Measurements from ENCODE around the gene PDE3A.

DNA sequence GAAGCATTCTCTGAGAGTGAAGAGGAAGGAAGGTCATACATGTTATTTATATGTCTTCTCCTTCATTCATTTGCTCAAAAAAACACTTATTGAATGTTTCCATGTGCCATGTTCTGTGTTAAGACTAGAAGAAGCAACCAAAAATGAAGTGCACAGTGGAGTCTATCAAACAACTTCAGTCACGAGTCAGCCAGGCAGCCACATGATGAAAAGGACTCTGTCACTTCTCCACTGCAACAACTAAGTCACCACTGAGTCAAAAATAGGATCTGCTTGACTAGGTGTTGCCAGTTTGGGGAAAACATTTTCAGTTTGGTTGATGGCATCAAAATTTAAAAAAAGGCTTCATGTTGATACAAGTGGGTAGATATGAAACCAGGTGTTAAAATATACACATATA, 142.5 kb downstream of the PDE3A start:
- TF ChIP-seq, protein P1, sequence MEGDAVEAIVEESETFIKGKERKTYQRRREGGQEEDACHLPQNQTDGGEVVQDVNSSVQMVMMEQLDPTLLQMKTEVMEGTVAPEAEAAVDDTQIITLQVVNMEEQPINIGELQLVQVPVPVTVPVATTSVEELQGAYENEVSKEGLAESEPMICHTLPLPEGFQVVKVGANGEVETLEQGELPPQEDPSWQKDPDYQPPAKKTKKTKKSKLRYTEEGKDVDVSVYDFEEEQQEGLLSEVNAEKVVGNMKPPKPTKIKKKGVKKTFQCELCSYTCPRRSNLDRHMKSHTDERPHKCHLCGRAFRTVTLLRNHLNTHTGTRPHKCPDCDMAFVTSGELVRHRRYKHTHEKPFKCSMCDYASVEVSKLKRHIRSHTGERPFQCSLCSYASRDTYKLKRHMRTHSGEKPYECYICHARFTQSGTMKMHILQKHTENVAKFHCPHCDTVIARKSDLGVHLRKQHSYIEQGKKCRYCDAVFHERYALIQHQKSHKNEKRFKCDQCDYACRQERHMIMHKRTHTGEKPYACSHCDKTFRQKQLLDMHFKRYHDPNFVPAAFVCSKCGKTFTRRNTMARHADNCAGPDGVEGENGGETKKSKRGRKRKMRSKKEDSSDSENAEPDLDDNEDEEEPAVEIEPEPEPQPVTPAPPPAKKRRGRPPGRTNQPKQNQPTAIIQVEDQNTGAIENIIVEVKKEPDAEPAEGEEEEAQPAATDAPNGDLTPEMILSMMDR (IDR thresholded peaks at IDR 0.05; ENCODE audit: low read length): no peak
- no peak for TF ChIP-seq EZH2phosphoT487 (IDR thresholded peaks at IDR 0.05; ENCODE audit: low read length)
- no peak for TF ChIP-seq EZH2 (optimal IDR thresholded peaks at IDR 0.05; ENCODE audit: low read depth, low read length)
